HepG2 (cell line): ENCODE results near the gene COMMD7. TPM values are rescaled to one million over a fixed set of nuclear protein-coding genes. Genes with fewer than 3 reads are reported as not detected.
A peak's percentile ranks its signal among the peaks of the same experiment; 100 is the strongest.

Experiments
- ADNP ChIP-seq: sonication (generic); formaldehyde crosslinking; IDR thresholded peaks from 2 replicates; pipeline ENCODE4 v1.4.0; 2020; ENCODE audit warnings: missing genetic modification reagents
- ATF7-NPFF ChIP-seq: sonication (generic); formaldehyde crosslinking; IDR thresholded peaks from 2 replicates; pipeline ENCODE4 v1.8.1; 2023; ENCODE audit warnings: mild to moderate bottlenecking, low read depth, missing genetic modification reagents, moderate library complexity
- CENPBD1 ChIP-seq: sonication (generic); formaldehyde crosslinking; IDR thresholded peaks from 2 replicates; pipeline ENCODE4 v1.8.0; 2022; ENCODE audit warnings: missing genetic modification reagents, low read depth, mild to moderate bottlenecking, borderline replicate concordance
- DMAP1 ChIP-seq: IDR thresholded peaks from 2 replicates; pipeline ENCODE4 v1.6.1; 2016
- GATA4 ChIP-seq: sonication (generic); IDR thresholded peaks from 2 replicates; pipeline ENCODE4 v1.6.1; 2016; ENCODE audit warnings: antibody characterized with exemption, low read depth, borderline replicate concordance
- HOXA3 ChIP-seq: sonication (generic); formaldehyde crosslinking; IDR thresholded peaks from 2 replicates; pipeline ENCODE4 v1.5.0; 2020; ENCODE audit warnings: missing genetic modification reagents
- PRDM15 ChIP-seq: sonication (generic); formaldehyde crosslinking; IDR thresholded peaks from 2 replicates; pipeline ENCODE4 v1.4.0; 2020; ENCODE audit warnings: missing genetic modification reagents
- PRDM4 ChIP-seq: sonication (generic); formaldehyde crosslinking; IDR thresholded peaks from 2 replicates; pipeline ENCODE4 v1.9.0; 2021; ENCODE audit warnings: missing genetic modification reagents, borderline replicate concordance
- SAP130 ChIP-seq: IDR thresholded peaks from 2 replicates; pipeline ENCODE4 v1.6.1; 2016; ENCODE audit warnings: low read depth
- SP5 ChIP-seq: IDR thresholded peaks from 2 replicates; pipeline ENCODE4 v1.6.1; 2016; ENCODE audit warnings: low read depth, borderline replicate concordance
- ZFP37 ChIP-seq: sonication (generic); formaldehyde crosslinking; IDR thresholded peaks from 2 replicates; pipeline ENCODE4 v1.4.0; 2020; ENCODE audit warnings: missing genetic modification reagents, borderline replicate concordance
- ZFP90 ChIP-seq: sonication (generic); formaldehyde crosslinking; IDR thresholded peaks from 2 replicates; pipeline ENCODE4 v1.8.0; 2022; ENCODE audit warnings: missing genetic modification reagents, mild to moderate bottlenecking, inconsistent platforms, borderline replicate concordance
- ZMAT3 ChIP-seq: sonication (generic); formaldehyde crosslinking; conservative IDR thresholded peaks from 2 replicates; pipeline ENCODE4 v1.7.0; 2021; ENCODE audit warnings: missing genetic modification reagents
- ZNF253 ChIP-seq: sonication (generic); formaldehyde crosslinking; IDR thresholded peaks from 2 replicates; pipeline ENCODE4 v1.8.0; 2022; ENCODE audit warnings: mild to moderate bottlenecking, missing genetic modification reagents, borderline replicate concordance
- ZNF263 ChIP-seq: sonication (generic); formaldehyde crosslinking; IDR thresholded peaks from 2 replicates; pipeline ENCODE4 v1.4.0; 2020; ENCODE audit warnings: missing genetic modification reagents
- ZNF558 ChIP-seq: sonication (generic); formaldehyde crosslinking; IDR thresholded peaks from 2 replicates; pipeline ENCODE4 v1.9.0; 2022; ENCODE audit warnings: mild to moderate bottlenecking, missing genetic modification reagents, borderline replicate concordance
- ZNF574 ChIP-seq: sonication (generic); formaldehyde crosslinking; IDR thresholded peaks from 2 replicates; pipeline ENCODE4 v1.4.0; 2020; ENCODE audit warnings: missing genetic modification reagents
- ZNF746 ChIP-seq: sonication (generic); formaldehyde crosslinking; IDR thresholded peaks from 2 replicates; pipeline ENCODE4 v1.8.0; 2022; ENCODE audit warnings: mild to moderate bottlenecking, missing genetic modification reagents
- ZSCAN29 ChIP-seq: sonication (generic); formaldehyde crosslinking; conservative IDR thresholded peaks from 2 replicates; pipeline ENCODE4 v1.4.0; 2020; ENCODE audit warnings: mild to moderate bottlenecking, missing genetic modification reagents
- polyA plus RNA-seq, 8 experiments: library from polyadenylated mRNA; depleted of rRNA in 3 of 8; stranded (reverse) in 7 of 8; unstranded in 1 of 8; fragments of >200 nt; fragmentation: Illumina TruSeq in 4 of 8; extraction: Trizol in 4 of 8; gene quantifications; 2 replicates each; pipeline versions ENCODE4 v1.2.1 to v1.2.3, GENCODE V29; 2011 to 2016; ENCODE audit warnings: low read depth in 4 of 8, missing spikeins in 1 of 8, mixed read lengths in 1 of 8; ENCODE audit not compliant: insufficient read depth in 1 of 8
- total RNA-seq, 5 experiments: library from RNA; depleted of rRNA; stranded (reverse); fragments of >200 nt; fragmentation: Illumina TruSeq; extraction: Trizol; gene quantifications; 2 replicates each; pipeline ENCODE4 v1.2.3, GENCODE V29; 2016; ENCODE audit warnings: low read depth in 1 of 5

The COMMD7 gene
- total and polyA plus RNA-seq, 2 of the 13 experiments (the other 11 are each of a cell fraction or from before 2014, with no cell fraction given) = 42.1 to 53.3 TPM

GRCh38 chr20:32761831-32762753 lies 18.8 kb upstream of the COMMD7 start, which contains the start of gene DNMT3B (continued):
- TF ChIP-seq PRDM4 (no peak), ZSCAN29 (CRISPR knock-in tag) (peak; percentile 95), ZFP37 (CRISPR knock-in tag) (no peak; the same call in 1 of the 2 replicates), ZNF263 (CRISPR knock-in tag) (peak; percentile 46; the same call in 1 of the 2 replicates), ADNP (peak; percentile 64), ATF7-NPFF (CRISPR knock-in tag) (peak; percentile 71; the same call in 1 of the 2 replicates), ZNF746 (CRISPR knock-in tag) (no peak; the same call in 1 of the 2 replicates), ZFP90 (CRISPR knock-in tag) (0 out of 2 replicates have a peak, but pooled peaks have one; percentile 17), SP5 (peak; percentile 70), ZNF253 (CRISPR knock-in tag) (no peak), ZMAT3 (CRISPR knock-in tag) (peak; percentile 31; the same call in 1 of the 2 replicates), ZNF558 (CRISPR knock-in tag) (peak; percentile 84; the same call in 1 of the 2 replicates), PRDM15 (CRISPR knock-in tag) (peak; percentile 49; the same call in 1 of the 2 replicates), GATA4 (0 out of 2 replicates have a peak, but pooled peaks have one; percentile 8), SAP130 (CRISPR knock-in tag) (peak; percentile 78), DMAP1 (peak; percentile 45; the same call in 1 of the 2 replicates), HOXA3 (peak; percentile 72), ZNF574 (CRISPR knock-in tag) (peak; percentile 56), CENPBD1 (no peak)
